HepG2 (cell line): ENCODE measurements around the gene PSD. TPM values are rescaled to one million over a fixed set of nuclear protein-coding genes. Genes with fewer than 3 reads are reported as not detected.

ENCODE experiments used
- ARID5B ChIP-seq: IDR thresholded peaks from 2 replicates; pipeline ENCODE4 v1.4.0; 2020; ENCODE audit warnings: mild to moderate bottlenecking, missing genetic modification reagents
- ARNT ChIP-seq: fragments of 450-650 bp; IDR thresholded peaks from 2 replicates; pipeline ENCODE4 v1.6.1; 2017
- CHD2 ChIP-seq: IDR thresholded peaks from 2 replicates; pipeline ENCODE4 v1.6.1; 2011; ENCODE audit warnings: low read depth, low read length, improper control_type of control experiment
- GATAD1 ChIP-seq: IDR thresholded peaks from 2 replicates; pipeline ENCODE4 v1.6.1; 2016; ENCODE audit warnings: missing genetic modification reagents, missing compliant biosample characterization
- MXD1 ChIP-seq: sonication (generic); formaldehyde crosslinking; IDR thresholded peaks from 2 replicates; pipeline ENCODE4 v1.4.0; 2020; ENCODE audit warnings: mild to moderate bottlenecking, missing genetic modification reagents
- NAIF1 ChIP-seq: sonication (generic); formaldehyde crosslinking; IDR thresholded peaks from 2 replicates; pipeline ENCODE4 v1.5.0; 2020; ENCODE audit warnings: mild to moderate bottlenecking, missing genetic modification reagents, borderline replicate concordance
- PBX3 ChIP-seq: sonication (generic); formaldehyde crosslinking; IDR thresholded peaks from 2 replicates; pipeline ENCODE4 v1.8.1; 2023; ENCODE audit warnings: missing genetic modification reagents, inconsistent platforms, borderline replicate concordance
- PCBP1 ChIP-seq: fragments of 200-400 bp; formaldehyde crosslinking; IDR thresholded peaks from 2 replicates; pipeline ENCODE4 v1.6.1; 2017; ENCODE audit warnings: mild to moderate bottlenecking, low read depth, low read length, borderline replicate concordance
- RCOR2 ChIP-seq: IDR thresholded peaks from 2 replicates; pipeline ENCODE4 v1.6.1; 2016; ENCODE audit warnings: missing biosample characterization, missing genetic modification reagents
- SUZ12 ChIP-seq: fragments of 150-350 bp; IDR thresholded peaks from 2 replicates; pipeline ENCODE4 v1.6.1; 2014; ENCODE audit warnings: low read depth, low read length
- TFDP2 ChIP-seq: sonication (generic); formaldehyde crosslinking; IDR thresholded peaks from 2 replicates; pipeline ENCODE4 v1.4.0; 2020; ENCODE audit warnings: missing genetic modification reagents
- ZFX ChIP-seq: sonication (generic); formaldehyde crosslinking; IDR thresholded peaks from 2 replicates; pipeline ENCODE4 v1.4.0; 2020; ENCODE audit warnings: mild to moderate bottlenecking, low read depth, missing genetic modification reagents, moderate library complexity
- ZNF124 ChIP-seq: sonication (generic); formaldehyde crosslinking; IDR thresholded peaks from 2 replicates; pipeline ENCODE4 v1.4.0; 2020; ENCODE audit warnings: missing genetic modification reagents
- ZNF207 ChIP-seq: fragments of 450-650 bp; IDR thresholded peaks from 2 replicates; pipeline ENCODE4 v1.6.1; 2016; ENCODE audit warnings: antibody characterized with exemption, borderline replicate concordance
- ZNF646 ChIP-seq: sonication (generic); formaldehyde crosslinking; IDR thresholded peaks from 2 replicates; pipeline ENCODE4 v1.9.0; 2021; ENCODE audit warnings: mild to moderate bottlenecking, missing genetic modification reagents
- ZSCAN30 ChIP-seq: sonication (generic); formaldehyde crosslinking; IDR thresholded peaks from 2 replicates; pipeline ENCODE4 v1.5.0; 2020; ENCODE audit warnings: mild to moderate bottlenecking, missing genetic modification reagents
- polyA plus RNA-seq, 8 experiments: library from polyadenylated mRNA; depleted of rRNA in 3 of 8; stranded (reverse) in 7 of 8; unstranded in 1 of 8; fragments of >200 nt; fragmentation: Illumina TruSeq in 4 of 8; extraction: Trizol in 4 of 8; gene quantifications; 2 replicates each; pipeline versions ENCODE4 v1.2.1 to v1.2.3, GENCODE V29; 2011 to 2016; ENCODE audit warnings: low read depth in 4 of 8, missing spikeins in 1 of 8, mixed read lengths in 1 of 8; ENCODE audit not compliant: insufficient read depth in 1 of 8
- total RNA-seq, 5 experiments: library from RNA; depleted of rRNA; stranded (reverse); fragments of >200 nt; fragmentation: Illumina TruSeq; extraction: Trizol; gene quantifications; 2 replicates each; pipeline ENCODE4 v1.2.3, GENCODE V29; 2016; ENCODE audit warnings: low read depth in 1 of 5

Gene PSD
- total and polyA plus RNA-seq, 2 of the 13 experiments (the other 11 are each of a cell fraction or from before 2014, with no cell fraction given): 0.35 to 0.58 TPM

GRCh38 chr10:102432162-102432950 is 13.8 kb upstream of the PSD start, which contains the start of gene CUEDC2 (continued):
- TF ChIP-seq ZNF646 (CRISPR knock-in tag) (no peak), PBX3 (CRISPR knock-in tag) (no peak), ZNF124 (CRISPR knock-in tag) (peak; percentile 62; the same call in 1 of the 2 replicates), ZFX (CRISPR knock-in tag) (peak; percentile 91), MXD1 (no peak), CHD2 (0 out of 2 replicates have a peak, but pooled peaks have one; percentile 42), SUZ12 (no peak), NAIF1 (CRISPR knock-in tag) (peak; percentile 58; the same call in 1 of the 2 replicates), ZSCAN30 (no peak), TFDP2 (CRISPR knock-in tag) (peak; percentile 79; the same call in 1 of the 2 replicates), ARID5B (CRISPR knock-in tag) (peak; percentile 43), GATAD1 (CRISPR knock-in tag) (peak; percentile 88), RCOR2 (CRISPR knock-in tag) (no peak), ZNF207 (no peak), ARNT (no peak), PCBP1 (peak; percentile 74; the same call in 1 of the 2 replicates)
